ENCODE data around the gene CNIH2.
"Not testable (repeated sequence)": the region's sequence is repeated elsewhere in the genome, so short reads cannot be mapped to it uniquely, and the experiment has no call there.

The CNIH2 gene

GRCh38 chr11:66259956-66260355, 18.0 kb upstream of the CNIH2 start:
- no peak for DNase-seq

DNA sequence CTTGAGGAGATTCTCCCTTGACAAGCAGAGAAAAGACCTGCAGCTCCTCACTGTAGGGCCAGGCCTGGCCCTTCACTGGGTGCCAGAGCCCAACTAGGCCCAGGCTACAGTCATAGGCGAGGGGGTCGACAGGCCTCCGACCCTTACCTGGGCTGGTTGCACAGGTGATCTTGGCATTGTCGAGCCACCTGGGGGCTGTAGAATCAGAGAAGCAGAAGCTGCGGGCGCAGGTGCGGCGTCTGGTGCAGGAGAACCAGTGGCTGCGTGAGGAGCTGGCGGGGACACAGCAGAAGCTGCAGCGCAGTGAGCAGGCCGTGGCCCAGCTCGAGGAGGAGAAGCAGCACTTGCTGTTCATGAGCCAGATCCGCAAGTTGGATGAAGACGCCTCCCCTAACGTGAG, 16.4 kb upstream of the CNIH2 start:
- DNase-seq, result no peak

DNA sequence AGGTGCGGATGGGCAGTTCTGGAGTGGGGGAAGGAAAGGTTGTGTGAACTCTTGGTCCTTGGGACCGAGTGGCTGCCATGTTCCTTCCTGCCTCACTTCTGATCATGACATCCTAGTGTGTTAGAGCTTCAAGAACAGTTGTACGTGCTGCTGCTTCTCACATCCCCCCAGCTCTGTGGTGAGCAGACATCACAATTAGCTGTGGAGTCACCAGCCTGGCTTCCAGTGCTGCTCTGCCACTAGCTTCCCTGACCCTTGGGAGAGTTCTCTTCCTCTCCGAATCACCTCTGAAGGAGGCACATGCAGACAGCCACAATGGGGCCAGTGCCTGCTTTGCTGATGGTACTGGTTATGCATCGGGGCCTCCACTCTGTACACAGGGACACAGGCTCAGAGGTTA, 15.8 kb upstream of the CNIH2 start:
- no peak for DNase-seq

- DNase-seq, result no peak
These were observed 15.3 kb upstream of the CNIH2 start for GRCh38 chr11:66262696-66263095.

DNA sequence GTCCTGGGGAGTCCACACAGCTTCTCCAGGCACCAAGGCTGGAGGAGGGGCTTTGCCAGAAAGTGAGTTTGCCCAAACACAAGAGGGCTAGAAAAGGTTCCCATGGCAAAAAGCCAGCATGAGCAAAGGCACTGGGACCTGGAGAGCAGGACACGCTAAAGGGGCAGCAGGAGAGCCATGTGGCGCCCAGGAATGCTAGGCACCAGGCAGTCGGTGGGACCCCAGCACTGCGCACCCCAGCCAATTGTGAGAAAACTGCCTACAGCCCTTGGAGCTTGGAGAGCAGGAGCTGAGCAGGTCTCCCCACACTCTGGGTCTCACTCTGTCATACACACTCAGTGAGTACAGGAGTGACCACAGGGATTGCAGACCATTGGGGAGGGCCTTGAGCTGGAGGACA, 14.7 kb upstream of the CNIH2 start:
- DNase-seq, result no peak

- no peak for DNase-seq
These were observed 14.2 kb upstream of the CNIH2 start for GRCh38 chr11:66263785-66264184.

GRCh38 chr11:66264383-66264782, 13.6 kb upstream of the CNIH2 start:
- DNase-seq, result no peak

GRCh38 chr11:66264914-66265313, 13.1 kb upstream of the CNIH2 start:
- peak; percentile 50 for DNase-seq

GRCh38 chr11:66265531-66266377, 12.2 kb upstream of the CNIH2 start:
- no peak for DNase-seq

DNA sequence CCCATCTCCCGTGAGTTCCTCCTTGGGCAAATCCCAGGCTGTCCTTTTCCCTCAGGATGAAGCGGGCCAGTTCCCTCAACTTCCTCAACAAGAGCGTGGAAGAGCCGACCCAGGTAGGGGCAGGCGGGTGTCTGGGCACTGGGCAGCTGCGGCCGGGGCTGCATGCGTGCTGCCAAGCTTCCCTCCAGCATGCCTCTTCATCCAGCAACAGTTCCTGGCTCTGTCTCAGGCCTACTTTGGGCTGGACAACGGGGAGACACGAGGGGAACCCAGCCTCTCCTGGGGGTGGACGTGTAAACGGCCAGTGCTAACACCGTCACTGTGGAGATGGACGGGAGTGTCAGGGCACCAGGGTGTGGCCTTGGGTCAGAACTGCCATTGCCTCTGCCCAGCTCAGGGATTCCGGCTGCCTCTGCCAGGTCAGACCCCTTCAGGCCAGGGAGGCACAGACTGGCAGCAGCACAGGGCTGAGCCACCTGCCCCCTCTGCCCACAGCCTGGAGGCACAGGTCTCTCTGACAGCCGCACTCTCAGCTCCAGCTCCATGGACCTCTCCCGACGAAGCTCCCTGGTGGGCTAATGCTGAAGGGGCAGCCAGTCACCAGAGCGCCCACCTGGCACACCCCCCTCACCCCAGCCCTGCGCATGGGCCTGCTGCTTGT, 11.5 kb upstream of the CNIH2 start:
- no peak for DNase-seq

GRCh38 chr11:66267039-66267378, 11.0 kb upstream of the CNIH2 start:
- no peak for DNase-seq

DNA sequence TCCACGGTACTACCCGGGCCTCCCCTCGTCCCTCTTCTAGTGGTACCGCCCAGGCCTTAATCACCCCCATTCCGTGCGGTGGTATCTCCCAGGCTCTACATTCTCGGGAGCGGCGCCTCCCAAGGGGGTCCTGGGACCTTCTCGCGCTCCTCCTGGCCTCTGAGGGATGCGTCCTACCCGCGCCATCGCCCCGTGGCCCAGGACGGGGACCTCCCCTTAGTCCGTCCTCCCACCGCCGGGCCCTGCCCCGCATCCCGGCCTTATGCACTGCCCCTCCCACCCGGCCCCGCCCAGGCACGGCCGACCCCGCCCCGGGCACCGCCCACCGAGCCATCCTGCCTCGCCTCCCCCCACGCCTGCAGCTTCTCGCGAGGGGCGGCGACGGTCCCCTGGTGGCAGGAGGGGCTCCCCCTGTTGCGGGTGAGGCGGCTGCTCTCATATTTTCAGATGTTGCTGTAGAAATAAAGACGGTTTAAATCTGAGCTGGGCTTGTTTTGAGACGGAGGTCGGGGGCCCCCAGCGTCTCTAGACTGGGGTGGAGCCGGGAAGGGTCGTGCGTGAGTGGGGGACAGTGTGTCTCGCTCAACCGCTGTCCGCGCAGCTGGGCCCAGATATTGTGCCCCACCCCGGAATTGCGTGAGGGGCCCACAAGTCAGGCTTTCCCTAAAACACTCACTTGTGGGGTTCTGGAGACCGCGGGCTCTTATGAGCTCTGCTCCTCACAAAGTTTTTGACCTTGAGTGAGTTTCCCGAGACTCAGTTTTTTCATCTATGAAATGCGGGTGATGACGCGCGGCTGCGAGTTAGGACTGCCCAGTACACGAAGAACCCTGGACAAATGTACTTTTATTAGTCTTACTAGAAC, 10.4 kb upstream of the CNIH2 start:
- peak; percentile 90 for DNase-seq

- DNase-seq, result peak; percentile 100
These were observed 9.6 kb upstream of the CNIH2 start, which contains the start of gene RAB1B for GRCh38 chr11:66268244-66268951. Gene RAB1B, plus strand, starts transcription at chr11:66268639. Its CDS starts 41 bp downstream, at chr11:66268680.

DNA sequence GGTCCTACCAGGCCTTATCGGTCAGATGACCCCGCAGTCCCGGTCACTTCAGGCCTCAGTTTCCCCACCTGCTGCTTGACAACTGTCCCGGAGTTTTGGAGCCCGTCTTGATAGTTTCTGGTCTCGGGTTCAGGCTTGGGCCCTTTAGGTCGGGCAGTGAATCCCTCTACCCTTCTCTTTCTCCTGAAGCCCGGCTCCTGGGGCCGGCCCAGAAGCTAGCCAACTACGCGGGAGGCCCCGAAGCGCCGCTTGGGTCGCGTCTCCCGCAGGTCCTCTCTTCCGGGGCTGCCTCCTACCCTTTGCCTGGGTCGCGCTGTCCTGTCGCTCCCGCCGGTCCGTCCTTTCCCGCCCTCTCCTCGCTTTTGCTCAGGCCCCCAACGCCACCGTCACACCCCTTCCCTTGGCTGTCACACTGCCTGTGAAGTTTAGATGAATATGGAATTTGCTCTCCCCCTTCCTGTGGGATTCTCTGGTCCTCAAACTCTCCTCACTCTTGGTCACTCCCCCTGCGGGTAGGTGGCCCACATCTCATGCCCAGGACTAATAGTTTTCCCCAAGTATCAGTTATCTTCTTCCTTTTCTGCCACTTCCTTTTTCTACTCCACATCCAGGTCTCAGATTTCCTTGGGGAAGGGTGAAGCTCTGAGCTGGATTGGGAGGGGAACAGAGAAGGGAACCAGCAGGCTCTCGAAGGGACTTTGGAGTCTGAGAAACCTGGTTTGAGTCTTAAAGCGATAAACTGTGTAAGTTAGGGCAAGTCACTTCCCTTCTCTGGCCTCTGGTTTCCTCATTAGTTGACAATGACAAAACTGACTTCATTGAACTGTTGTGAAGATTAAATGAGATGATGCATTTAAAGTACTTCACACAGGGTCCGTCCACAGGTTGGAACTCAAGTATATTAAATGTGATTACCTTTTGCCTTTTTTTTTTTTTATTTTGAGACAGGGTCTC, 8.7 kb upstream of the CNIH2 start:
- no peak for DNase-seq

DNA sequence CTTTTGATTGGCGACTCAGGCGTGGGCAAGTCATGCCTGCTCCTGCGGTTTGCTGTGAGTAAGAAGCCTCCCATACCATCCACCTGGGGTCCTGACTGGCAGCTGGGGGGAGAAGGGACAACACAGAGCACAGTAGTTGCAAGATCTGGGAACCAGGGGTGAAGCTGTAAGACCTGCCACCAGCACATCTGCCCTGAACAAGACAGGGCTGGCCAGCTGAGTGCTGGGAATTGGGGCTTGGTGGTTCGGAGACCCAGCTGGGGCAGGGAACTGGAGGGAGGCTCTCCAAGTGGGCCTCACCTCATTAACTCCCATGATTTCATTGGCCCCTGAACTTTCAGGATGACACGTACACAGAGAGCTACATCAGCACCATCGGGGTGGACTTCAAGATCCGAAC, 6.2 kb upstream of the CNIH2 start:
- DNase-seq, result no peak

- DNase-seq, result peak; percentile 55
These were observed 5.4 kb upstream of the CNIH2 start for GRCh38 chr11:66272596-66272995.

- DNase-seq, result no peak
These were observed 3.8 kb upstream of the CNIH2 start for GRCh38 chr11:66274219-66274618.

DNA sequence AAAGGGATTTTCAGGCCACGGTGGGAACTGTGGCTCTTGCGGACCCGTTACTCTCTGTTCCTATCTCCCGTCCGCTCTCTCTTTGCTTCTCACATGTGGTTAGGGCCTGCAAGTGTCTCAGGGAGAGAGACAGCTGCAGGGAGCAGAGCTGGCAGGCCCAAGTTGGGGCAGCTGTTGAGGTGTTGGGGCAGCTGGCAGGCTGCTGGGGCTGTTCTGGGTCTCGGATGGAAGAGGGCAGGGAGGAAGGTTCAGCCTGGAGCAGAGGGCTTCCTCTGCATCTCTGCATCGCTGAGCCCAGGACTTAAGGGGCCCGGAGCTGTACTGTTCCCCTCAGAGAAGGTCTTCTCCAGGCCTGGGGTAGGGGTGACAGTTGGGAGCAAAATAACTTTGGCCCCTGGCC, 2.6 kb upstream of the CNIH2 start:
- no peak for DNase-seq

DNA sequence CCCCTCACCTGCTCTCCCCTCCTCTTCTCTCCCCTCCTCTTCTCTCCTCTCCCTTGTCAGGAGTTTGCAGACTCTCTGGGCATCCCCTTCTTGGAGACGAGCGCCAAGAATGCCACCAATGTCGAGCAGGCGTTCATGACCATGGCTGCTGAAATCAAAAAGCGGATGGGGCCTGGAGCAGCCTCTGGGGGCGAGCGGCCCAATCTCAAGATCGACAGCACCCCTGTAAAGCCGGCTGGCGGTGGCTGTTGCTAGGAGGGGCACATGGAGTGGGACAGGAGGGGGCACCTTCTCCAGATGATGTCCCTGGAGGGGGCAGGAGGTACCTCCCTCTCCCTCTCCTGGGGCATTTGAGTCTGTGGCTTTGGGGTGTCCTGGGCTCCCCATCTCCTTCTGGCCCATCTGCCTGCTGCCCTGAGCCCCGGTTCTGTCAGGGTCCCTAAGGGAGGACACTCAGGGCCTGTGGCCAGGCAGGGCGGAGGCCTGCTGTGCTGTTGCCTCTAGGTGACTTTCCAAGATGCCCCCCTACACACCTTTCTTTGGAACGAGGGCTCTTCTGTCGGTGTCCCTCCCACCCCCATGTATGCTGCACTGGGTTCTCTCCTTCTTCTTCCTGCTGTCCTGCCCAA, 1.9 kb upstream of the CNIH2 start:
- DNase-seq, result no peak

DNA sequence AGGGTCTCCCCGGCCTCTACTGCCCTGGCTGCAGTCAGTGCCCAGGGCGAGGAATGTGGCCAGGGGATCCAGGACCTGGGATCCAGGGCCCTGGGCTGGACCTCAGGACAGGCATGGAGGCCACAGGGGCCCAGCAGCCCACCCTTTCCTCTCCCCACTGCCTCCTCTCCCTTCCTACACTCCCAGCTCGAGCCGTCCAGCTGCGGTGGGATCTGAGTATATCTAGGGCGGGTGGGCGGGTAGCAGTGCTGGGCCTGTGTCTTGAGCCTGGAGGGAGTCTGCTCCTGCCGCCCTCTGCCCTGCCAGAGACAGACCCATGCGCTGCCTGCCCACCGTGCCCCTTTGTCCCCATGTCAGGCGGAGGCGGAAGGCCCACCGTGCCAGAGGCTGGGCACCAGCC, 1.4 kb upstream of the CNIH2 start:
- DNase-seq, result not testable (repeated sequence)

- DNase-seq, result not testable (repeated sequence)
These were observed 911 bp upstream of the CNIH2 start for GRCh38 chr11:66277064-66277463.

All from CD4-positive, alpha-beta T cell treated with Interleukin-12 subunit alpha and Interleukin-12 subunit beta, for 1 hour (primary cell).